G401 (cell line): Measurements from ENCODE around the gene RPN2. TPM values are rescaled to one million over a fixed set of nuclear protein-coding genes. Genes with fewer than 3 reads are reported as not detected.

Experiments used
- DNase-seq: peaks from one replicate; pipeline ENCODE4 v3.0.0-alpha.2; 2015; ENCODE audit warnings: low spot score
- in situ Hi-C: cut with HindIII; loops from 2 replicates; pipeline ENCODE4 v1.10.0; 2016; ENCODE audit warnings: low sequenced_read_pairs, mixed read lengths
- total RNA-seq: library from RNA; depleted of rRNA; stranded (reverse); fragments of >200 nt; shearing (Covaris generic); gene quantifications from 2 replicates; pipeline ENCODE4 v1.2.3, GENCODE V29; 2014

Gene RPN2
- total RNA-seq, 1 experiment from 2014 or later = 273 TPM

GRCh38 chr20:37236462-37236861, 57.3 kb downstream of the RPN2 start:
- peak; percentile 41 for DNase-seq
- in situ Hi-C loops = no loop called here

GRCh38 chr20:37237656-37238055, 58.5 kb downstream of the RPN2 start:
- DNase-seq = no peak
- in situ Hi-C loops = no loop called here

GRCh38 chr20:37238426-37238825, 59.3 kb downstream of the RPN2 start:
- in situ Hi-C loops = no loop called here
- no peak for DNase-seq

GRCh38 chr20:37238935-37239451, 59.9 kb downstream of the RPN2 start:
- in situ Hi-C loops = no loop called here
- peak; percentile 91 for DNase-seq

GRCh38 chr20:37240337-37241067, 61.4 kb downstream of the RPN2 start:
- in situ Hi-C loops = no loop called here
- peak; percentile 82 for DNase-seq

DNA sequence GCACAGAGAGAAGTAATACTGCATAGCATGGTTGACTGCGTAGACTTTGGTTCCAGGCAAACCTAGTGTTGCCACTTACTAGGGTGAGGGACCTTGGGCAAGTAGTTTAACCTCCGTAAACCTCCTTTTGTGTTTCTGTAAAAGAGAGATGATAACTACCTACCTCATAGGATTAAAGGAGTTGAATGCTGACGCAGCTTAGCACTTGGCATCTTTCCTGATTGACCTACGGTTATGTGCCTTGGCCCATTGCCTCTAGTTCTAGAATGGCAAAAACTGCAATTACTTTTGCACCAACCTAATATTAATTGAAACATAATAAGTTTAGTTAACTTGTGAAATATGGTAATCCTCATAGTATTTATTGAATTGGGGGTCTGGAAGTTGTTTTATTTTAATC, 63.4 kb downstream of the RPN2 start:
- DNase-seq = no peak
- in situ Hi-C loops = no loop called here

DNA sequence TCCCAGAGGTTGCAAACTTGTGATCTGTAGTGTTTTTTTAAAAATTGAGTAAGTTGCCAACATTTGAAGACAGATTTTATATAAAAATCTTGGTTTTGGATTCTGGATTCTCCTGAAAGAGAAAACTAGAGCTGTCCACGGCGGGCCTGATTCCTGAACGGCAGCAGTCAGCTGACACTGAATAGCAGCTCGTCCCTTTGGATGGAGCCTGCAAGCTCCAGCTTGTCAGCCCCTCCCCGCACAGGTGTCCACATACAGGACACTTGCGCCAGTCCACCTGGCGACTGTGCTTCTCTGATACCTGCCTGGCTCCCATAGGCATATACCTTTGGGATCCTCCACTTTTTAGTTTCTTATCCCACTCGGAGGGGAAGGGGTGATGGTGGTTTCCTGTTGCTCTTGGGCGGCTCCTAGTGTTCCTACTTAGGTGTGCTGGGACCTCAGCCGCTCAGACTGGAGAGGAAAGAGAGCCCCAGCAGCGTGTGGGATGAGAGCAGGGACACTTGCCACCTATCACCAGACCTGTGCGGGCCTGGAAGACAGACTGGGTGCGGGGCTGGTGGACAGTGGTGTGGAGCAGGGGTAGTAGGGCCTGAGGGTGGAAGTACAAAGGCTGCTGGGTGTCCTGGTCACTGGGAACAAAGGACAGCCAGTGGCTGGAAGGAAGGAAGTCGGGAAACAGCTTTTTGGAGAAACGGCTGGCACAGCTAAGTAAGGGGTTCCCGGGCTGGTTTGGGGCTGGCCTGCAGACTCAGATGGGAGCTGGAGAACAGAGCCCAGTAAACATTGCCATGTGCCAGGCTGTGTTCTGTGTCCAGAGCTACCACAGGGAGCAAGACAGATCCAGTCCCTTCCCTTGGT, 64.2 kb downstream of the RPN2 start:
- DNase-seq = no peak
- in situ Hi-C loops = no loop called here

DNA sequence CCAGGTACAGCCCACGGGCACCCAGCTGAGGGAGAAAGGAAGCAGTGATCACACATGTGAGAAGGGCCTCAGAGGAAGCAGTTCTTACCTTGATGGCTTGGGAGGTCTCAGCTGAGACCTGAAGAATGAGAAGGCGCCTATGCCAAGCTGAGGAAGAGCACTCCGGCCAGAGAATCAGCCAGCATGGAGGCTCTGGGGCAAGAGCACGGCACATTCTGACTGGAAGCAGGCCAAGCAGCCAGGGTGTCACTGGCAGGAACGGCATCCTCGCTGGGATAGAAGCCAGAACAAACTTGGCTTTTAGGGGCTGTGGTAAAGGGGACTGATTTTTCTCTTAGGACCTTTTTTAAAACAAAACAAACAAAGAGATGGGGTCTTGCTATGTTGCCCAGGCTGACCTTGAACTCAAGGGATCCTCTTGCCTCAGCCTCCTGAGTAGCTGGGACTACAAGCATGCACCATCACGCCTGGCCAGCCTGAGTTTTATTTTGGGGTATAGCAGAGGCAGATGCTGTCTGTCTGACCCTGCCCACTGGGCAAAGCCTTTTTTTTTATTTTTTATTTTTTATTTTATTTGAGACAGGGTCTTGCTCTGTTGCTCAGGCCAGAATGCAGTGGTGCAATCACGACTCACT, 64.9 kb downstream of the RPN2 start:
- DNase-seq = peak; percentile 80
- in situ Hi-C loops = no loop called here

GRCh38 chr20:37244572-37244957, 65.4 kb downstream of the RPN2 start:
- DNase-seq = no peak
- in situ Hi-C loops = no loop called here

DNA sequence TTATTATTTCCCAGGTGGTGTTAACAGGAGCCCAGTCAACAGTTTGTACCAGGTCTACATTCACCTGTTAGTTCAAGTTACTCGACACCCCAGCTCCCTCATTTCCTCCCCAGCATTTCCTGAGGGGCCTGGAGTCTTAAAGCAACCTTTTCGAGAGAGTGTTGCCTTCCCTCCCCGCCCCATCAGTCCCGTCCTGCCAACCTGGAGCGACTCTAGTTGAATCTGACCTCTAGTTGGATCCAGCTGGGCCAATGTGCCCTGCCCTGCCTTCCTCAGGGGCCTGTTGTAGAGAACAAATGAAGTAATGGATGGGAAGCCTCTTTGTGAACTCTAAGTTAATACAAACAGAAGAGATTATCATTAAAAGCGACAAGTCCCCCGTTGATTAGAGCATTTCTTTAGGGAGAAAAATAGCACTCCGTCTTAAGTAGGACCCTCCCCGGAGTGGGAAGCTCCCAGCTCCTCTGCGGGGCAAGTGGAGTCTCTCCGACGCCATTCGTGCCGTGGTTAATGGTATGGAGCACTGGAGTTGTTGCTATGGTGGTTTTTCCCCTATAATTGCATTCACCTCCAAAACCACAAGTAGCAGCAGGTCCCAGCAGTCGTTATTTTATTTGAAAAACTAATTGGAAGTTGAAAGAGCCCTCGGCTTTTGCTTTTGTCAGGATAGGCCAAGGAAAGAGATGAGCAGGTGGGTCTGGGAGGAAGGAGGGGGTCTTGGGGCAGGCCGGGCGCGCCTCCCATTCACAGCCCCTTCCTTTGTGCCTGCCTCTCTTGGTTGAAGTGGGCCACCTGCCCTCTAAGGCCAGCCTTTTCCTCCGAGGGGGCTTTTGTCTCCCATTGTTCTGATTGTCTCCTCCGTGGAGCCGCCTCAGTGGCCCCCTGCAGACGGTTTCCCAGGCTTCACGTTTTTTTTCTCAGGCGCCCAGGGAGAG, 66.4 kb downstream of the RPN2 start:
- in situ Hi-C loops = no loop called here
- DNase-seq = no peak

DNA sequence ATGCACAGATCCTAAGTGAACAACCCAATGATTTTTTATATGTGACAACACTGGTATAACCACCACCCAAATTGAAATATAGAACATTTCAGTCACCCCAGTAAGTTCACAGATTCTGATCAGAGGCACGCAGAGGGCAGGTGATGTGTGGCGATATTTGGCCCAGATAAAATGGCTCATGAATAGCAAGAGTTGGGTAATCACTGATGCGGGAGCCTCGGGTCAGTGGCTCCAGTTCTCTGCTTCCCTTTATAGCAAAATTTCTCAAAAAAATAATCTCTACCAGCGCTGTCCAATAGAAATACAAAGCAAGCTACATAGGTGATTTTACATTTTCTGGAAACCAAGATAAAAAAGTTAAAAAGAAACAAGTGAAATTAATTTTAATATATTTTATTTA, 67.6 kb downstream of the RPN2 start:
- in situ Hi-C loops = no loop called here
- no peak for DNase-seq

GRCh38 chr20:37247547-37247946, 68.4 kb downstream of the RPN2 start:
- in situ Hi-C loops = no loop called here
- no peak for DNase-seq

DNA sequence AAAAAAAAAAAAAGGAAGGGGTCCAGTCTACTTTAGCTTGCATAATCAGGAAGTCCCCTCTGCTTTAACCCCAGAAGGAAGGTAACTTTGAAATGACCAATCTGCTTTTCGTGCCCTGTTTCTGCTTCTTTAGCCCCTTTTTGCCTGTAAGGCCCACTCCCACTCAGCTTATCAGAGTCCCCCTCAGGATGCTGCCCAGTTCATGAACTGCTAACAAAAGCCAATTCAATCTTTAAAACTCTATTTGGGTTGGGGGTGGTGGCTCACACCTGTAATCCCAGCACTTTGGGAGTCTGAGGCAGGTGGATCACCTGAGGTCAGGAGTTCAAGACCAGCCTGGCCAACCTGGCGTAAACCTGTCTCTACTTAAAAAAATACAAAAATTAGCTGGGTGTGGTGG, 70.2 kb downstream of the RPN2 start:
- in situ Hi-C loops = no loop called here

DNA sequence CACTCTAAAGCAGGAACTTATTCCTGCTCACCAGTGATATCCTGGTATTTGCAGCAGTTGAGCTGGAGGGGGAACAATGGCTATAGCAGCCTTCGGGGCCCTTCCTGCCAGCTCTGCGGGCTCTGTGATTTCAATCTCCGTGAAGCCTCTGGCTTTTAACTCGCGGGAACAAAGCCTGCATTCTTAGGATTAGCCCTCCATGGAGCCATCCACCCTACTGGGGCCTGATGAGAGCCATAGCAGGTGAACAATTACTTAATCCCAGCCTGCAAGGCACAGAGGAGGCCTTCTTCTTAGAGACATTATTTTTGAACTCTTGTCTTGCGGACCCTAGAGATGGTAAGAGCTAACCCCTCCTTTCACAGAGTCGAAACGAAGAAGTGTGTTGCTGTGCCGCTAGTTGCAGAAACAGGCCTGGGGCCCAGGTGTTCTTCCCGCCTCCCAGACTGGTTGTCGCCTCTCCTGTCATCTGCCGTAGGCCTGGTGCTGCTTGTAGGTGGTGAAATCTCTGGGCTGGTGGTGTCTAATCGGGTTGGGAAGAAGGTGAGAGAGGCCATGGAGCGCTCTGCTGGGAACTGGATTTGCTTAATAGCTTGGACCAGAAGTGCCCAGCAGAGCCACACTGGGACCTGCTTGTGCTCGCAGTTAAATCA, 72.8 kb downstream of the RPN2 start:
- no peak for DNase-seq
- in situ Hi-C loops = loop anchor here (25.0 kb wide), 1 partner anchor 260 kb away; the partner anchor contains the start of gene NNAT

More for the DNA sequence above, 70.2 kb downstream of the RPN2 start:
- no peak for DNase-seq

GRCh38 chr20:37253087-37253486, 74.0 kb downstream of the RPN2 start:
- no peak for DNase-seq
- in situ Hi-C loops = loop anchor here (25.0 kb wide), 1 partner anchor 259 kb away; the partner anchor contains the start of gene NNAT

DNA sequence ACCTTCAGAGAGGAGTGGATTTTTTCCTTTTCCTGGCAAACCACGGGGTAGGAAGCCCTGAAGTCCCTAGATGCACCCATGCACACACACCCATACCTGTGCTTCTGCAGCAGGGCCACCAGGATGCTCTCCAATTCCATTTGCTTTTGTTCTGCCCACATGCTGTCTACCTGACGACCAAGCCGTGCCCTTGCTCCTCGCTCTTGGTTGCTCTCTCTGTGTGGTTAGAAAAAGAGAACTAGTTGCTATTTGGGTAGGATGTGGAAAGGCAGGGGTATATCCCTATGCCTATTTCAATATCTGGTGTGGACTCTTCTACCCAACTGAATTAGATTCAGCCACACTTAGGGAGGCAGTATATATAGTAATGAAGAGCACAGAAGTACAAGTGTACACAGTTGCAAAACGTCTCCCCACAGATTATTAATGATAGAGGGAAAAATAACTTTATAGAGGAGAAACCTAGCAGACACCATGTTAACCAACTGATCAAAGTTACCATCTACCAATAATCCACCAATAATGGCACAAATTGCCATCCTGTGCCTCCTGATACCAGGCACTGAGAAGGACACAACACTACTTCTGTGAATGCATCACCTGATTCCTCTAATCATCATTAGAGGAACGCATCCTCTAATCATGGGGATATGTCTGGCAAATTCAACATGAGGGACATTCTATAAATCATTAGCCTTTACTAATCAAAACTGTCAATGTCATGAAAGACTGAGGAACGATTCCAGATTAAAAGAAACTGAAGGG, 75.2 kb downstream of the RPN2 start:
- in situ Hi-C loops = loop anchor here (25.0 kb wide), 1 partner anchor 258 kb away; the partner anchor contains the start of gene NNAT

DNA sequence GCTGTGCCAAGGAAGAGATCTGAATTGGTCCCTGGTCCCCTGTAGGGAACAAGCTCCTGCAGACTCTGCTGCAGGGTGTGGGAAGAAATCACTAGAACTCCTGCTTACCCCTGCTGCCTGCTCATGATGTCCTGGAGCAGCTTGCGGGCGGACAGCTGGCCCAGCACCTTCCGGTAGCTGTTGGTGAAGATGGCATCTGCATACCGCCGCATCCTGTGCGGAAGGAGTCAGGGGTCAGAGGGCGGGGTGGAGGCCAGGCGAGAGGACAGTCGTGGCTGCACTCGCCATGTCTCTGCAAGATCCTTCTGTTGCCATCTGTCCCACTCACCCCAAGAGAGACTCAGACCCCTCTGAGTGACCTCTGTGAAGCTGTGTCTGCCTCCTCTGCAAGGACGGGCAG, 77.2 kb downstream of the RPN2 start:
- in situ Hi-C loops = loop anchor here (25.0 kb wide), 1 partner anchor 256 kb away; the partner anchor contains the start of gene NNAT
- no peak for DNase-seq

More for the DNA sequence above, 75.2 kb downstream of the RPN2 start:
- DNase-seq = no peak
